A549 (cell line): ENCODE results near the gene BAG5. TPM values are rescaled to one million over a fixed set of nuclear protein-coding genes. Genes with fewer than 3 reads are reported as not detected.
A peak's percentile ranks its signal among the peaks of the same experiment; 100 is the strongest.

Experiments
- ATAC-seq, 2 experiments: fragments of 200-7000 bp in 1 of 2; fragments of >200 bp in 1 of 2; cut with Nextera tagmentation in 1 of 2; cut with Tn5 transposase in 1 of 2; 3 replicates each; pipeline versions ENCODE4 v1.8.0 to v1.9.1; 2018 to 2020; ENCODE audit warnings: mild to moderate bottlenecking in 1 of 2, moderate library complexity in 1 of 2
- CTCF ChIA-PET: fragments of 300-600 bp; sonication (Branson Sonifier 250); formaldehyde crosslinking; extraction: SDS; loops from one replicate; lab custom pipeline; 2021; ENCODE audit warnings: antibody characterized with exemption, inconsistent platforms; lab: Yijun Ruan, JAX
- POLR2A ChIA-PET: fragments of 350-600 bp; formaldehyde crosslinking; extraction: SDS; loops from one replicate; lab custom pipeline; 2021; ENCODE audit warnings: antibody characterized with exemption, inconsistent platforms; lab: Yijun Ruan, JAX
- DNase-seq, 2 experiments: peaks; one replicate each; pipeline versions ENCODE4 v3.0.0 to v3.0.0-alpha.2; 2011 to 2016; ENCODE audit warnings: low read depth in 1 of 2, low spot score in 1 of 2
- FAIRE-seq: peaks from 2 replicates; lab custom pipeline; 2011; peaks lifted over from hg19 to GRCh38; lab: Jason Lieb, UNC
- H3K27ac ChIP-seq, 2 experiments: fragments of >200 bp; sonication (Bioruptor Twin); formaldehyde crosslinking; 3 replicates each; pipeline ENCODE4 v1.5.1; 2016 to 2017
- H3K4me1 ChIP-seq: fragments of >200 bp; sonication (Bioruptor Twin); formaldehyde crosslinking; 3 replicates; pipeline ENCODE4 v1.6.1; 2016
- H3K4me2 ChIP-seq: fragments of >200 bp; sonication (Bioruptor Twin); formaldehyde crosslinking; 3 replicates; pipeline ENCODE4 v1.6.1; 2016
- H3K4me3 ChIP-seq: fragments of >200 bp; sonication (Bioruptor Twin); formaldehyde crosslinking; 3 replicates; pipeline ENCODE4 v1.5.1; 2016
- H3K9me3 ChIP-seq: fragments of >200 bp; sonication (Bioruptor Twin); formaldehyde crosslinking; 3 replicates; pipeline ENCODE4 v1.6.1; 2016
- CHD2 ChIP-seq: fragments of 150-350 bp; IDR thresholded peaks from 2 replicates; pipeline ENCODE4 v1.6.1; 2014; ENCODE audit warnings: low read length; ENCODE audit not compliant: partially characterized antibody
- CHD4 ChIP-seq: fragments of 200-600 bp; sonication (generic); IDR thresholded peaks from 2 replicates; pipeline ENCODE4 v1.6.1; 2016; ENCODE audit warnings: antibody characterized with exemption, mild to moderate bottlenecking, borderline replicate concordance
- EHF ChIP-seq: fragments of 250-450 bp; sonication (Bioruptor Pico); IDR thresholded peaks from 2 replicates; pipeline ENCODE4 v1.5.0; 2020; ENCODE audit warnings: mild to moderate bottlenecking
- EHMT2 ChIP-seq: fragments of 200-600 bp; sonication (generic); IDR thresholded peaks from 2 replicates; pipeline ENCODE4 v1.6.1; 2016; ENCODE audit warnings: antibody characterized with exemption, low read depth, mild to moderate bottlenecking, moderate library complexity
- ESRRA ChIP-seq: fragments of 150-350 bp; IDR thresholded peaks from 2 replicates; pipeline ENCODE4 v1.6.1; 2014; ENCODE audit warnings: mild to moderate bottlenecking, low read length, borderline replicate concordance
- FOSB ChIP-seq: fragments of 250-450 bp; sonication (Bioruptor Pico); IDR thresholded peaks from 2 replicates; pipeline ENCODE4 v1.5.0; 2020; ENCODE audit warnings: mild to moderate bottlenecking, moderate library complexity
- FOSL2 ChIP-seq, 2 experiments: fragments of 450-650 bp in 1 of 2; fragments of >200 bp in 1 of 2; sonication (Bioruptor Twin) in 1 of 2; formaldehyde crosslinking; IDR thresholded peaks; 2 replicates each; pipeline versions ENCODE4 v1.5.0 to v1.6.1; 2016 to 2020; ENCODE audit warnings: mild to moderate bottlenecking in 1 of 2, moderate library complexity in 1 of 2
- HEYL ChIP-seq: fragments of 250-450 bp; sonication (Bioruptor Pico); IDR thresholded peaks from 2 replicates; pipeline ENCODE4 v1.8.0; 2021; ENCODE audit warnings: mild to moderate bottlenecking, moderate library complexity
- HOXB13 ChIP-seq: fragments of 250-450 bp; sonication (Bioruptor Pico); IDR thresholded peaks from 2 replicates; pipeline ENCODE4 v1.5.0; 2020; ENCODE audit warnings: low read depth, mild to moderate bottlenecking, moderate library complexity
- HOXB5 ChIP-seq: fragments of 250-450 bp; sonication (Bioruptor Pico); IDR thresholded peaks from 2 replicates; pipeline ENCODE4 v1.5.0; 2020; ENCODE audit warnings: mild to moderate bottlenecking, moderate library complexity
- JUN ChIP-seq, 2 experiments: fragments of >200 bp; sonication (Bioruptor Twin); formaldehyde crosslinking; IDR thresholded peaks; 2 replicates in 1 of 2; 3 replicates in 1 of 2; pipeline ENCODE4 v1.6.1; 2016 to 2017
- JUNB ChIP-seq: fragments of >200 bp; sonication (Bioruptor Twin); formaldehyde crosslinking; IDR thresholded peaks from 2 replicates; pipeline ENCODE4 v1.6.1; 2016
- KDM1A ChIP-seq: fragments of 200-600 bp; sonication (generic); IDR thresholded peaks from 2 replicates; pipeline ENCODE4 v1.6.1; 2016; ENCODE audit warnings: low read depth, mild to moderate bottlenecking
- PHF8 ChIP-seq: fragments of 200-600 bp; sonication (generic); IDR thresholded peaks from 2 replicates; pipeline ENCODE4 v1.6.1; 2016; ENCODE audit warnings: low read depth, mild to moderate bottlenecking, antibody characterized with exemption, moderate library complexity, borderline replicate concordance
- POLR2AphosphoS2 ChIP-seq: conservative IDR thresholded peaks from 2 replicates; pipeline ENCODE4 v1.6.1; 2012; ENCODE audit warnings: low read length, improper control_type of control experiment, inconsistent platforms
- RARB ChIP-seq: fragments of 250-450 bp; sonication (Bioruptor Pico); IDR thresholded peaks from 2 replicates; pipeline ENCODE4 v1.8.0; 2021; ENCODE audit warnings: mild to moderate bottlenecking, moderate library complexity
- RNF2 ChIP-seq: fragments of 200-600 bp; sonication (generic); IDR thresholded peaks from 2 replicates; pipeline ENCODE4 v1.6.1; 2016; ENCODE audit warnings: low read depth, mild to moderate bottlenecking, antibody characterized with exemption, moderate library complexity, borderline replicate concordance
- SMC3 ChIP-seq: fragments of >200 bp; sonication (Bioruptor Twin); formaldehyde crosslinking; IDR thresholded peaks from 3 replicates; pipeline ENCODE4 v1.6.1; 2018; ENCODE audit warnings: inconsistent platforms
- TP53 ChIP-seq: fragments of 250-450 bp; sonication (Bioruptor Pico); IDR thresholded peaks from 2 replicates; pipeline ENCODE4 v1.5.0; 2021; ENCODE audit warnings: mild to moderate bottlenecking, moderate library complexity
- ZNF302 ChIP-seq: fragments of 250-450 bp; sonication (Bioruptor Pico); IDR thresholded peaks from 2 replicates; pipeline ENCODE4 v1.9.0; 2021; ENCODE audit warnings: inconsistent platforms, mild to moderate bottlenecking, moderate library complexity
- ZSCAN20 ChIP-seq: fragments of 250-450 bp; sonication (Bioruptor Pico); IDR thresholded peaks from 2 replicates; pipeline ENCODE4 v1.8.0; 2022; ENCODE audit warnings: mild to moderate bottlenecking, moderate library complexity
- WGBS: methylation state at CpG from one replicate; pipeline ENCODE4 v1.1.6; 2017; ENCODE audit errors: missing lambda C conversion rate; 5-methylcytosine and 5-hydroxymethylcytosine counted together
- polyA plus RNA-seq, 4 experiments: library from polyadenylated mRNA; depleted of rRNA in 3 of 4; stranded (reverse); fragments of >200 nt; fragmentation: RNase III in 1 of 4; extraction: RNeasy Plus Mini Kit Qiagen cat#74134 plus additional on column Dnase treatment in 1 of 4; gene quantifications; 2 replicates in 3 of 4; 3 replicates in 1 of 4; pipeline ENCODE4 v1.2.3, GENCODE V29; 2011 to 2017
- TF ChIP-seq, protein P1 (sequence below): fragments of 250-450 bp; sonication (Bioruptor Pico); IDR thresholded peaks from 2 replicates; pipeline ENCODE4 v1.5.0; 2020; ENCODE audit warnings: low read depth, mild to moderate bottlenecking, moderate library complexity
- TF ChIP-seq, protein P2 (sequence below): fragments of 150-350 bp; IDR thresholded peaks from 2 replicates; pipeline ENCODE4 v1.6.1; 2014; ENCODE audit warnings: low read depth, mild to moderate bottlenecking, low read length
- TF ChIP-seq, protein P3 (sequence below): fragments of 450-650 bp; IDR thresholded peaks from 2 replicates; pipeline ENCODE4 v1.6.1; 2014; ENCODE audit warnings: antibody characterized with exemption
- TF ChIP-seq, protein P4 (sequence below): IDR thresholded peaks from 2 replicates; pipeline ENCODE4 v1.6.1; 2012; ENCODE audit warnings: low read depth, borderline replicate concordance
- TF ChIP-seq, protein P5 (sequence below): IDR thresholded peaks from 2 replicates; pipeline ENCODE4 v1.6.1; 2012
- TF ChIP-seq, protein P6 (sequence below): fragments of 250-450 bp; sonication (Bioruptor Pico); IDR thresholded peaks from 2 replicates; pipeline ENCODE4 v1.5.0; 2021; ENCODE audit warnings: mild to moderate bottlenecking, moderate library complexity, borderline replicate concordance

Gene BAG5
- polyA plus RNA-seq, 2 of the 4 experiments (the other 2 are of a cell fraction): 20.8 to 24.8 TPM

DNA sequence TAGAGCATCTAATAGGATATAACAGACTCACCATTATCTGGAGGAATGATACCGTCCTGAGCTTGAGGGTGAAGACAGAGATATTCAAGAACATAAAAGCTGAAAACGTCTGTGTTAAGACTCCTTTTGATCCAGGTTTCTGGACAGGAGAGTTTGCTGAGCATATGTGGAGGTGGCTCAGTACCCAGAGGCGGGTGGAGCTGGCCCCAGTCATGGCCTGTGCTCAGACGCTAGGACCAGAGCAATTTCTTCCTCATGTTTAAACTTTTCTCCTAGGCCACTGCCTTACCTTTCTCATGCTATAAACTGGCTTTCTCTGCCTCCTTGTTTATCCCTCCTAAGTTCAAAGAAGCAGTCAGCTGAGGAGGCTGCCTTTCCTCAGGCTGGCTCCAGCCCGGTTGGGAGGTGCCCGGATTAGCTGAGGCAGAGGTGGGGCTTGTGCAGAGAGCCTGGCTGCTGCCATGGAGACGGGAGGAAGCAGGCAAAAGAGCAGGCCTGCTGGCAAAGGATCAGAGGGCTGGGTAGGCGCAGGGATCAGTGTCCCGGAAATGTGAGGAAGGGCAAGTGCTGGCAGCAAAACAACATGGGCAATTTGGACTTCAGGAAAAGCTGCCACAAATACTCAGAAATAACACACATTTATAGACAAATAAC is 14.0 kb upstream of the BAG5 start:
- ChIA-PET POLR2A (interaction anchor here (1.4 kb wide), 1 partner anchor 52 kb away, joined by 6 read pairs; the partner anchor contains the start of gene KLC1), CTCF (interaction anchor here (1.1 to 4.1 kb wide), 4 partner anchors 10 to 118 kb away, joined by 3 to 19 read pairs (median 6); no protein-coding TSS in a partner anchor)
- 26% methylated on average over 9 of the region's 9 CpGs for WGBS
- peaks cover 23% of the 10 kb centered on the region for H3K4me1 ChIP-seq
- TF ChIP-seq TP53 (CRISPR knock-in tag): no peak
- TF ChIP-seq RNF2: no peak
- no peak for TF ChIP-seq ZSCAN20 (CRISPR knock-in tag)
- TF ChIP-seq, protein P1, sequence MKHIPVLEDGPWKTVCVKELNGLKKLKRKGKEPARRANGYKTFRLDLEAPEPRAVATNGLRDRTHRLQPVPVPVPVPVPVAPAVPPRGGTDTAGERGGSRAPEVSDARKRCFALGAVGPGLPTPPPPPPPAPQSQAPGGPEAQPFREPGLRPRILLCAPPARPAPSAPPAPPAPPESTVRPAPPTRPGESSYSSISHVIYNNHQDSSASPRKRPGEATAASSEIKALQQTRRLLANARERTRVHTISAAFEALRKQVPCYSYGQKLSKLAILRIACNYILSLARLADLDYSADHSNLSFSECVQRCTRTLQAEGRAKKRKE (CRISPR knock-in tag): no peak
- no peak for TF ChIP-seq ZNF302 (CRISPR knock-in tag)
- no peak for TF ChIP-seq CHD4
- TF ChIP-seq HOXB5 (CRISPR knock-in tag): no peak
- no peak for TF ChIP-seq FOSL2 (IDR thresholded peaks at IDR 0.05)
- TF ChIP-seq FOSL2 (CRISPR knock-in tag; IDR thresholded peaks at IDR 0.05): no peak
- no peak for TF ChIP-seq POLR2AphosphoS2
- TF ChIP-seq EHMT2: no peak
- TF ChIP-seq, protein P2, sequence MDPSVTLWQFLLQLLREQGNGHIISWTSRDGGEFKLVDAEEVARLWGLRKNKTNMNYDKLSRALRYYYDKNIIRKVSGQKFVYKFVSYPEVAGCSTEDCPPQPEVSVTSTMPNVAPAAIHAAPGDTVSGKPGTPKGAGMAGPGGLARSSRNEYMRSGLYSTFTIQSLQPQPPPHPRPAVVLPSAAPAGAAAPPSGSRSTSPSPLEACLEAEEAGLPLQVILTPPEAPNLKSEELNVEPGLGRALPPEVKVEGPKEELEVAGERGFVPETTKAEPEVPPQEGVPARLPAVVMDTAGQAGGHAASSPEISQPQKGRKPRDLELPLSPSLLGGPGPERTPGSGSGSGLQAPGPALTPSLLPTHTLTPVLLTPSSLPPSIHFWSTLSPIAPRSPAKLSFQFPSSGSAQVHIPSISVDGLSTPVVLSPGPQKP: no peak
- TF ChIP-seq JUNB: no peak
- TF ChIP-seq, protein P3, sequence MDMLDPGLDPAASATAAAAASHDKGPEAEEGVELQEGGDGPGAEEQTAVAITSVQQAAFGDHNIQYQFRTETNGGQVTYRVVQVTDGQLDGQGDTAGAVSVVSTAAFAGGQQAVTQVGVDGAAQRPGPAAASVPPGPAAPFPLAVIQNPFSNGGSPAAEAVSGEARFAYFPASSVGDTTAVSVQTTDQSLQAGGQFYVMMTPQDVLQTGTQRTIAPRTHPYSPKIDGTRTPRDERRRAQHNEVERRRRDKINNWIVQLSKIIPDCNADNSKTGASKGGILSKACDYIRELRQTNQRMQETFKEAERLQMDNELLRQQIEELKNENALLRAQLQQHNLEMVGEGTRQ: no peak
- TF ChIP-seq, protein P4, sequence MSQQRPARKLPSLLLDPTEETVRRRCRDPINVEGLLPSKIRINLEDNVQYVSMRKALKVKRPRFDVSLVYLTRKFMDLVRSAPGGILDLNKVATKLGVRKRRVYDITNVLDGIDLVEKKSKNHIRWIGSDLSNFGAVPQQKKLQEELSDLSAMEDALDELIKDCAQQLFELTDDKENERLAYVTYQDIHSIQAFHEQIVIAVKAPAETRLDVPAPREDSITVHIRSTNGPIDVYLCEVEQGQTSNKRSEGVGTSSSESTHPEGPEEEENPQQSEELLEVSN: no peak
- TF ChIP-seq HOXB13 (CRISPR knock-in tag): no peak
- no peak for TF ChIP-seq FOSB (CRISPR knock-in tag)
- TF ChIP-seq PHF8: no peak
- TF ChIP-seq CHD2: no peak
- TF ChIP-seq RARB (CRISPR knock-in tag): no peak
- no peak overlapping the region for H3K4me3 ChIP-seq
- no peaks in the 10 kb centered on the region for H3K9me3 ChIP-seq
- FAIRE-seq: no peak
- peak; percentile 81 for DNase-seq
- ATAC-seq: peak; percentile 96 to 98
- peak overlapping the region; percentile 69 for H3K4me2 ChIP-seq
- H3K27ac ChIP-seq: peak overlapping the region; percentile 65 to 86

DNA sequence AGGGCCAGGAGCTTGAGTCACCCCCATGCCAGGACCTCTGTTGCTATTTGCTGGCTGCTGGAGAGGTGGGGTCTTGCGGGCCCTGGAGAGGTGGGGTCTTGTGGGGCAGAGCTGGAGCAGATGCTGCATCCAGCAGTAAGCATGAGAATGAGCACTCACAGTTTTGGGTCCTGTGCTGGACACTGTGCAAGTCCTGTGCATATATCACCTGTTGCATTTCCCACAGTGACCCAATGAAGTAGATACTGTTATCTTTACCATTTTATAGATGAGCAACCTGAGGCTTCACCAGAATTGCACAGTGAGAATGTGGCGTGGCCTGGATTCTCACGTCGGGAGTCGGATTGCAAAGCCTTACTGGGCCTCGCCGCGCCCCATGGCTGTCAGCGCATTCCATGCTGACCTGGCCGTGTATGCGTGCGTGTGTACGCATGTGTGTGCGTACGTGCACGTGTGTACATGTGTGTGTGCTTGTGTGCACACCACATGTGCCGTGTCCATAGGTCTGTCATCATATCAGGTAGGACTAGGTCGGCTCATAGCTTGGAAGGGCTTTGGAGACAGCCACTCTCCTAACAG is 12.3 kb upstream of the BAG5 start:
- Histone ChIP-seq H3K4me2 (no peak overlapping the region), H3K4me1 (peaks cover 23% of the 10 kb centered on the region), H3K27ac (no peak overlapping the region), H3K9me3 (no peaks in the 10 kb centered on the region), H3K4me3 (no peak overlapping the region)
- DNase-seq (no peak), ATAC-seq (no peak), FAIRE-seq (no peak)
- ChIA-PET CTCF (interaction anchor here (1.0 to 4.1 kb wide), 5 partner anchors 9 to 105 kb away, joined by 3 to 19 read pairs (median 5); no protein-coding TSS in a partner anchor), POLR2A (no interaction called here)
- 92% methylated on average over 18 of the region's 18 CpGs for WGBS
- TF ChIP-seq KDM1A: no peak
- no peak for TF ChIP-seq HEYL
- TF ChIP-seq, protein P4: no peak
- TF ChIP-seq, protein P3: no peak
- TF ChIP-seq, protein P5, sequence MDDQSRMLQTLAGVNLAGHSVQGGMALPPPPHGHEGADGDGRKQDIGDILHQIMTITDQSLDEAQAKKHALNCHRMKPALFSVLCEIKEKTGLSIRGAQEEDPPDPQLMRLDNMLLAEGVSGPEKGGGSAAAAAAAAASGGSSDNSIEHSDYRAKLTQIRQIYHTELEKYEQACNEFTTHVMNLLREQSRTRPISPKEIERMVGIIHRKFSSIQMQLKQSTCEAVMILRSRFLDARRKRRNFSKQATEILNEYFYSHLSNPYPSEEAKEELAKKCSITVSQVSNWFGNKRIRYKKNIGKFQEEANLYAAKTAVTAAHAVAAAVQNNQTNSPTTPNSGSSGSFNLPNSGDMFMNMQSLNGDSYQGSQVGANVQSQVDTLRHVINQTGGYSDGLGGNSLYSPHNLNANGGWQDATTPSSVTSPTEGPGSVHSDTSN: no peak
- TF ChIP-seq, protein P6, sequence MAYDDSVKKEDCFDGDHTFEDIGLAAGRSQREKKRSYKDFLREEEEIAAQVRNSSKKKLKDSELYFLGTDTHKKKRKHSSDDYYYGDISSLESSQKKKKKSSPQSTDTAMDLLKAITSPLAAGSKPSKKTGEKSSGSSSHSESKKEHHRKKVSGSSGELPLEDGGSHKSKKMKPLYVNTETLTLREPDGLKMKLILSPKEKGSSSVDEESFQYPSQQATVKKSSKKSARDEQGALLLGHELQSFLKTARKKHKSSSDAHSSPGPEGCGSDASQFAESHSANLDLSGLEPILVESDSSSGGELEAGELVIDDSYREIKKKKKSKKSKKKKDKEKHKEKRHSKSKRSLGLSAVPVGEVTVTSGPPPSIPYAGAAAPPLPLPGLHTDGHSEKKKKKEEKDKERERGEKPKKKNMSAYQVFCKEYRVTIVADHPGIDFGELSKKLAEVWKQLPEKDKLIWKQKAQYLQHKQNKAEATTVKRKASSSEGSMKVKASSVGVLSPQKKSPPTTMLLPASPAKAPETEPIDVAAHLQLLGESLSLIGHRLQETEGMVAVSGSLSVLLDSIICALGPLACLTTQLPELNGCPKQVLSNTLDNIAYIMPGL (CRISPR knock-in tag): no peak
- TF ChIP-seq ZSCAN20 (CRISPR knock-in tag): no peak
- no peak for TF ChIP-seq JUN (IDR thresholded peaks at IDR 0.05)
- TF ChIP-seq RARB (CRISPR knock-in tag): no peak
- no peak for TF ChIP-seq ESRRA
- no peak for TF ChIP-seq EHF (CRISPR knock-in tag)
- no peak for TF ChIP-seq RNF2
- TF ChIP-seq SMC3: no peak
